ENCODE measurements around the gene S100Z.
"Not testable (repeated sequence)": the region's sequence is repeated elsewhere in the genome, so short reads cannot be mapped to it uniquely, and the experiment has no call there.

Gene S100Z

DNA sequence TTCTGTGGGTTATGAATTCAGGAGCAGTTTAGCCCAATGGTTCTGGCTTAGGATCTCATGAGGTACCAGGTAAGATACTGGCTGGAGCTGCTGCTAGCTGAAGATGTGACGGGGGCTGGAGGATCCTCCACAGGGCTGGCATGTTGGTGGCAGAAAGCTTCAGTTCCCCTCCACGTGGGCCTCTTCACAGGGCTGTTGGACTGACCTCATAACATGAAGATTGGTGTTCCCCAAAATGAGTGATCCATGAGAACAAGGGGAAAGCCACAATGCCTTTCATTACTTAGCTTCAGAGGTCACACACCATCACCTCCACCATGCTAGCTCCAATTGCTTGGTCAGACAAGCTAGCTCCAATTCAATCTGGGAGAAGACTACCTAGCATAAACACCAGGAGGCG, 8.5 kb upstream of the S100Z start:
- no peaks in the 10 kb centered on the region for H3K36me3 Mint-ChIP-seq (ENCODE audit: low read depth)
- H3K4me1 Mint-ChIP-seq = peaks cover 18% of the 10 kb centered on the region
- TF ChIP-seq, protein P1, sequence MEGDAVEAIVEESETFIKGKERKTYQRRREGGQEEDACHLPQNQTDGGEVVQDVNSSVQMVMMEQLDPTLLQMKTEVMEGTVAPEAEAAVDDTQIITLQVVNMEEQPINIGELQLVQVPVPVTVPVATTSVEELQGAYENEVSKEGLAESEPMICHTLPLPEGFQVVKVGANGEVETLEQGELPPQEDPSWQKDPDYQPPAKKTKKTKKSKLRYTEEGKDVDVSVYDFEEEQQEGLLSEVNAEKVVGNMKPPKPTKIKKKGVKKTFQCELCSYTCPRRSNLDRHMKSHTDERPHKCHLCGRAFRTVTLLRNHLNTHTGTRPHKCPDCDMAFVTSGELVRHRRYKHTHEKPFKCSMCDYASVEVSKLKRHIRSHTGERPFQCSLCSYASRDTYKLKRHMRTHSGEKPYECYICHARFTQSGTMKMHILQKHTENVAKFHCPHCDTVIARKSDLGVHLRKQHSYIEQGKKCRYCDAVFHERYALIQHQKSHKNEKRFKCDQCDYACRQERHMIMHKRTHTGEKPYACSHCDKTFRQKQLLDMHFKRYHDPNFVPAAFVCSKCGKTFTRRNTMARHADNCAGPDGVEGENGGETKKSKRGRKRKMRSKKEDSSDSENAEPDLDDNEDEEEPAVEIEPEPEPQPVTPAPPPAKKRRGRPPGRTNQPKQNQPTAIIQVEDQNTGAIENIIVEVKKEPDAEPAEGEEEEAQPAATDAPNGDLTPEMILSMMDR (IDR thresholded peaks at IDR 0.05) = no peak
- no peaks in the 10 kb centered on the region for H3K27me3 Mint-ChIP-seq (ENCODE audit: low read depth, poor library complexity)
- DNase-seq = no peak
- no peak overlapping the region for H3K27ac Mint-ChIP-seq
- peaks cover 4% of the 10 kb centered on the region for H3K9me3 Mint-ChIP-seq
- H3K4me3 Mint-ChIP-seq = no peak overlapping the region

DNA sequence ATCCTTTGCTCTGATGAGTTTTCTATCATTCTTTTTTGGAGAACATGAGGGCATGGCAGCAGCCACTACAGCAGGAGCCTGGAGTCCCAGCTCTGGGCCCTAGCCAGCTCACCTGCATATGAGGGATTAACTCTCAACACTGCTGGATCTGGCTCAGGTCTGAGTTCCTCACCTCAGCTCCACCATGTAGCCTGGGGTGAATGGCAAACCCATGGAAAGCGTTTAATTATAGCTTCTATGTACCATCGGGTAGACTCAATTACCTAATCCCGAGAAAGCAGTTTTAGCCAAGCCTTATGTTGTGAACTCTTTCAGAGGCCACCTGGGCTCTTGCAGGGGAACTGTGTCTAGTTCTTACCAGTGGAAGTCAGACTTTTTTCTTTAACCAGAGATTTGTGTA, 3.9 kb upstream of the S100Z start:
- DNase-seq = no peak
- Mint-ChIP-seq H3K36me3 (ENCODE audit: low read depth) (no peaks in the 10 kb centered on the region), H3K27me3 (ENCODE audit: low read depth, poor library complexity) (no peaks in the 10 kb centered on the region), H3K27ac (no peak overlapping the region), H3K4me3 (no peak overlapping the region), H3K4me1 (peaks cover 10% of the 10 kb centered on the region), H3K9me3 (peaks cover 4% of the 10 kb centered on the region)
- TF ChIP-seq, protein P1 (IDR thresholded peaks at IDR 0.05) = no peak

DNA sequence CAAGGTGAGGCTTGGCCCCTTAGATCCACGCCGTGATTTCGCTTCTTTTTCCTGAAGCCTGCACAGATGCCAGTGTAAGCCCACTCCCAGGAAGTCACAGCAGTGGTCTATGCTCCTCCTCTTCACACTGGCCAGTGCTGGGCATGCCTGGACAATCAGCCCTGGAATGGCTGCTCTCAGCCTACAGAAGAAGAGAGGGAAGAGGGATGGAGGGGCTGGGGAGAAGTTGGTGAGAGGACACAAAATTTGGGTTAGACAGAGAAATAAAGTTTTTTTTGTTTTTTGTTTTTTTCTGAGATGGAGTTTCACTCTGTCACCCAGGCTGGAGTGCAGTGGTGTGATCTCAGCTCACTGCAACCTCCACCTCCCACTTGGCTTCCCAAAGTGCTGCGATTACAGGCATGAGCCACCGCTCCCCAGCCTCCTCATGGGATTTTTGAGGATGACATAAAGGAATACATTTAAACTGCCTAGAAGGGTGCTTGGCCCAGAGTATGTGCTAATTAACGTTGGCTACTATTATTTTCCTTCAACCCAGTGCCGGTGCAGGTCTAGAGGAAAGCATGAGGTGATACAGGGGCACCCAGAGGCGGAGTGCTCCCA, 830 bp downstream of the S100Z start:
- DNase-seq = no peak
- no peak overlapping the region for H3K27ac Mint-ChIP-seq
- TF ChIP-seq, protein P1 (IDR thresholded peaks at IDR 0.05) = no peak

DNA sequence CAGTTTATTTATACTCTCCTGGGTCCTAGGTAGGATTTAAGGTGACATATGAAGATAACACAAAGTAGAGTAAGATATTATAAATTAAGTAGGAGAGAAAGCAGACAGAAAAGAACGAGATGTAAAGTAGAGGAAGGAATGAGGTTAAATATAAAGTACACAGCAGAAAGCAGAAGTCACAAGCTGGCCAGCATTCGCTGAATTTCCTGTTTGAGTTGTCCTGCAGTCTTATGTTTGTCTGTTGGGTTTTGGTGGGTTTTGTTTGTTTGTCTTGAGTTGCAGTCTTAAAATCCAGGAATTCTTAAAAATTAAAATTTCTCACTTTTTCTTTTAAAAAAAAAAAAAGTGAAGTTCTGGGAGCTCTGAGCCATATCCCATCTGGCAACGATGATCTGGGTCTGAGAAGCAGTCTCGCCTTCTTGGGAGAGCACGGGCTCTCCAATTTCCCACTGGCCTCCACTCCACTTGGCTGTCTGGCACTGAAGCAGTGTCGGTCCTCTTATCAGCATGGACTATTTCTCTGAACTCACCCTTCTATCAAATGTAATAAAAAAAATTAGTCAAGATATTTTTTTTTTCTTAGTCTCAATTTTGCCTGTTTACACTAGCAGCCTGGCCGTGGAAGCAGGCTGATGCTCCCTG, 2.0 kb downstream of the S100Z start:
- peaks cover 7% of the 10 kb centered on the region for H3K9me3 Mint-ChIP-seq
- H3K27ac Mint-ChIP-seq = no peak overlapping the region
- DNase-seq = no peak
- H3K36me3 Mint-ChIP-seq (ENCODE audit: low read depth) = no peaks in the 10 kb centered on the region
- H3K27me3 Mint-ChIP-seq (ENCODE audit: low read depth, poor library complexity) = peaks cover 4% of the 10 kb centered on the region
- H3K4me1 Mint-ChIP-seq = peaks cover 17% of the 10 kb centered on the region
- TF ChIP-seq, protein P1 (IDR thresholded peaks at IDR 0.05) = no peak
- no peak overlapping the region for H3K4me3 Mint-ChIP-seq

More for the DNA sequence above, 830 bp downstream of the S100Z start:
- no peak overlapping the region for H3K4me3 Mint-ChIP-seq
- no peaks in the 10 kb centered on the region for H3K36me3 Mint-ChIP-seq (ENCODE audit: low read depth)
- peaks cover 7% of the 10 kb centered on the region for H3K9me3 Mint-ChIP-seq
- H3K4me1 Mint-ChIP-seq = peaks cover 17% of the 10 kb centered on the region
- H3K27me3 Mint-ChIP-seq (ENCODE audit: low read depth, poor library complexity) = peaks cover 4% of the 10 kb centered on the region

DNA sequence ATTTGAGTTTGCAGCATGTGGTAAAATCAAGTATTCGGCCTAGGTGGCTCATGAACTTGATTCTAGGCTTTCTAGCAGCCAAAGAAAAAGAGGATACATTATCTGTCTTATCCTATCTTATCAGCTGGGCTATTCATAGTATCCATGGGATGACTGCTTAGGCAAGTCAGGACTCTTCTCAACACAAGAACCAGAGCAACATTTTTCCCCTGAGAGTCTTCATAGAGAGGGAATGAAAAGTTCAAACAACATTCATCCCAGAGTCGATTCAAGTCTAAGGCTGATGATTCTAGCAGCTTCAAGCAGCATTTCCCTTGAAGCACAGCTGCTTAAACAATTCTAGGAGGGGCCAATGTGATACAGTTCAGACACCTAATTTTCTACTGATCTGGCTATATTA, 3.0 kb downstream of the S100Z start:
- Mint-ChIP-seq H3K27ac (no peak overlapping the region), H3K36me3 (ENCODE audit: low read depth) (no peaks in the 10 kb centered on the region), H3K4me1 (peaks cover 17% of the 10 kb centered on the region), H3K27me3 (ENCODE audit: low read depth, poor library complexity) (peaks cover 8% of the 10 kb centered on the region), H3K9me3 (peaks cover 7% of the 10 kb centered on the region), H3K4me3 (no peak overlapping the region)
- TF ChIP-seq, protein P1 (IDR thresholded peaks at IDR 0.05) = no peak
- DNase-seq = no peak

DNA sequence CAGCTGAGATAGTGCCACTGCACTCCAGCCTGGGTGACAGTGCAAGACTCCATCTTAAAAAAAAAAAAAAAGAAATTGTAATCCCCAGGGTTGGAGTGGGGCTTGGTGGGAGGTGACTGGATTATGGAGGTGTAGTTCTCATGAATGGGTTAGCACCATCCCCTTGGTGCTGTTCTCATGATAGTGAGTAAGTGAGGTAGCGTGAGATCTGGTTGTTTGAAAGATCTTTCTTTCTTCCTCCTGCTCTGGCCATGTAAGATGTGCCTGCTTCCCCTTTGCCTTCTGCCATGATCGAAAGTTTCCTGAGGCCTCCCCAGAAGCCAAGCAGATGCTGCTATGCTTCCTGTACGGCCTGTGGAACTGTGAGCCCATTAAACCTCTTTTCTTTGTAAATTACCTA, 3.9 kb downstream of the S100Z start:
- peaks cover 17% of the 10 kb centered on the region for H3K4me1 Mint-ChIP-seq
- H3K27ac Mint-ChIP-seq; H3K9me3 Mint-ChIP-seq; H3K4me3 Mint-ChIP-seq; H3K27me3 Mint-ChIP-seq (ENCODE audit: low read depth, poor library complexity); DNase-seq; H3K36me3 Mint-ChIP-seq (ENCODE audit: low read depth): not testable (repeated sequence)

All from nephron progenitor cell (in vitro differentiated cells).